ENCODE data around the gene KCTD21.

- TF ChIP-seq SIN3A (IDR thresholded peaks at IDR 0.05; ENCODE audit: borderline replicate concordance, insufficient read depth, low read length) (no peak), REST (IDR thresholded peaks at IDR 0.05; ENCODE audit: insufficient read depth in 1 of 2, low read depth in 2 of 2, low read length in 2 of 2) (no peak), FOXP2 (optimal IDR thresholded peaks at IDR 0.05; ENCODE audit: borderline replicate concordance, extremely low read depth, extremely low read length, insufficient read depth) (no peak), POLR2AphosphoS5 (IDR thresholded peaks at IDR 0.05; ENCODE audit: low read depth, low read length) (no peak), TAF1 (IDR thresholded peaks at IDR 0.05; ENCODE audit: borderline replicate concordance, insufficient read depth, low read length) (no peak)
Observed at GRCh38 chr11:78223320-78223954, 35.0 kb upstream of the KCTD21 start.
